ENCODE data around the gene KDELR3. TPM values are rescaled to one million over a fixed set of nuclear protein-coding genes. Genes with fewer than 3 reads are reported as not detected.
A peak's percentile ranks its signal among the peaks of the same experiment; 100 is the strongest.
"Not testable (repeated sequence)": the region's sequence is repeated elsewhere in the genome, so short reads cannot be mapped to it uniquely, and the experiment has no call there.

Gene KDELR3
- total RNA-seq, 1 donor from 2014 or later, result 4.2 TPM

- intact Hi-C loops (cut with micrococcal nuclease), result no loop called here
- ATAC-seq (peak; percentile 24), DNase-seq (peak; percentile 66)
These were observed 13.4 kb upstream of the KDELR3 start for GRCh38 chr22:38454353-38455075.

GRCh38 chr22:38455076-38455529, 12.8 kb upstream of the KDELR3 start, which contains the start of gene KCNJ4:
Gene KCNJ4 (minus strand): TSS chr22:38455199. CDS start chr22:38428132, 27,067 bp downstream.
- intact Hi-C loops (cut with micrococcal nuclease), result no loop called here
- ATAC-seq (no peak), DNase-seq (no peak)

- ATAC-seq, result peak; percentile 2
- DNase-seq, result peak; percentile 57
- intact Hi-C loops (cut with micrococcal nuclease), result no loop called here
These were observed 12.2 kb upstream of the KDELR3 start for GRCh38 chr22:38455530-38456271.

GRCh38 chr22:38456272-38456835, 11.5 kb upstream of the KDELR3 start:
- DNase-seq (no peak), ATAC-seq (no peak)
- intact Hi-C loops (cut with micrococcal nuclease), result no loop called here

DNA sequence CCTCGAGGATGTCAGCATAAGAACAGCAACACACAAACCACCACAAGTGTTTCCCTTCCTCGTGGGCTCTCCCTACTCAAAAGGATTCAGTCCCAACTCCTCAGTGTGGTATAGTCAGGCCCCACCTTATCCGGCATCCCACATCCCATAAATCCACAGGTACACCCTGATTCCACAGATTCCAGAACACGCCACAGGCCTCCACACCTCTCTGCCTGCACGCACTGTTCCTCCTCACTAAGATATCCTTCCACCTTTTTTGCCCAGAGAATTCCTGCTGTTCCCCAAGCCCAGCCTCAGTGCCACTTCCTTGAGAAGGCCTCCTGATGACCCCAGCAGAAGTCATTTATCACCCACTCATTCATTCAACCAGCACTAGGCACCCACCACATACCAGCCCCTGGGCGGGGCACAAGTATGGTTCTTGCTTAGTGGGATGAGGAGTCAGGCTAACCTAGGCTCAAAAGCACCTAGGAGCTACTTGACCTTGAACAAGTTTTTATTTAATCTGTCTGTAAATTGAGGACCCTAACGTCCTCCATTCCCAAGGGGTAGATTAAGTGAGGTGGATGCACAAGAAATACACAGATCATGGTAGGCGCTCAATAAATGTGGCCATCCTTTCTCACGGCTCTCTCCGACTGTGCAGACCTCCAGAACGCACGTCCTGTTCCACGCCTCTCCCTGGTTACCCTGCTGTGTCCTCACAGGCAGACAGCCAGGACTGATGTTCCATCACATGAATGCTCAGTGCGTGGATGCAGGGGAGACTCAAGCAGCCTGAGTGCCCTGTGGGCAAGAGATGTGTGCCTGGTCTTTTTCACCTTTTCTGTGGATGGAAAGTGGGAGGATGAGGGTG, 10.8 kb upstream of the KDELR3 start:
- intact Hi-C loops (cut with micrococcal nuclease), result no loop called here
- ATAC-seq, result peak; percentile 42

DNA sequence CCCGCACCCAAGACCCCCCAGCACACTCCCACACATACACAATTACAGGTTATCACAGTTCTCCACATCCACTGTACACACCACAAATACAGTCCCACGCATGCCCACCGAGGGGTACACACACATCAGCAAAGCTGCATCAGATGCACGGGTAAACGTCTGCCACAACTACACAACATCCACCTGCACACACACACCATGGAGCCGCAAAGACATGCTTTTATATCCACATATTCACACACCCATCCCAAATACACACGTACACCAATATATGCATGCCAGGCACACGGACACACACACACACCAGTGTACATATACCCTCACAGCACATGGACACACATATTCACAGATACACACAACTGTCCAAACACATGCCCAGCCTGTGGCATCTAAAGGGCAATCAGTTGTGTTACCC, 7.5 kb upstream of the KDELR3 start:
- ATAC-seq (no peak), DNase-seq (no peak)
- intact Hi-C loops (cut with micrococcal nuclease), result no loop called here

More for the DNA sequence above, 10.8 kb upstream of the KDELR3 start:
- peak; percentile 56 for DNase-seq

- intact Hi-C loops (cut with micrococcal nuclease), result no loop called here
- DNase-seq, result no peak
- ATAC-seq, result peak; percentile 15
These were observed 6.9 kb upstream of the KDELR3 start for GRCh38 chr22:38461057-38461413.

- intact Hi-C loops (cut with micrococcal nuclease), result no loop called here
- ATAC-seq (peak; percentile 72), DNase-seq (peak; percentile 90)
These were observed 6.3 kb upstream of the KDELR3 start for GRCh38 chr22:38461414-38462081.

GRCh38 chr22:38462960-38463784, 4.7 kb upstream of the KDELR3 start:
- intact Hi-C loops (cut with micrococcal nuclease), result no loop called here
- DNase-seq (peak; percentile 82), ATAC-seq (peak; percentile 78)

GRCh38 chr22:38464992-38465672, 2.8 kb upstream of the KDELR3 start:
- intact Hi-C loops (cut with micrococcal nuclease), result no loop called here
- no peak for ATAC-seq
- DNase-seq, result no peak

DNA sequence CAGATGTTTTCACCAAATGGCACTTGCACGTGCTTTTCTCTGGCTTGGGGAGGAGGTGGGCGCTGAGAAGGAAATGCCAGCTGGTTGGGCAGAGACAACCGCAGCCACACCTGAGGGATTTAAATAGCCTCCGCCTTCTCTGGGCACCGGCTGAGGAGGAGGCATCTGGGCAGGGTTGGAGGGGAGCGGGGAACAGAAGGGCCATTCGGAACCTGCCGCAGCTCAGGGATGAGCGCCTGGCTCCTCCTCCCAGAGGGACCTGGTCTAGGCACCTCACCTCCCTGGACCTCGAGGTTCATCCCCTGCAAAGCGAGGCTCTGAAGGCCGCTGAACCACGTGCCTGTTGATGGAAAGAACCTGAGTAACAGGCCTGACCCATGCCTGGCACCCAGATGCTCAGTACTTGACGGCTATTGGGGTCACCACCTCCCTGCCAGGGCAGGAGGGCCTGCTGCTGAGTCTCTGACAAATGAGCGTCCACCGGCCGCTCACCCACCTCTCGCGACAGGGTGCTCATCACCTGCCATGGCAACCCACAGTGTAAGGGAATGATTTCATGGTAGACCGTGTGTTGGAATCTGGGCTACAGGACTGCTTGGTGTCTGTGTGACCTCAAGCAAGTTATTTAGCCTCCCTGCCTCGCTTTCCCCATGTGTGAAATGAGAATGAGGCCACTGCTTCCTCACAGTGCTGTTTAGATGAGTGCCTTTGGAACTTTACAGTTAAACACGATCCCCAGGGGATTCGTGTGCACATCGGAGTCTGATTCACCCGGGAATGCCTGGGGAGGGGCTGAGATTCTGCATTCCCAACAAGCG, 2.0 kb upstream of the KDELR3 start:
- DNase-seq (no peak), ATAC-seq (no peak)
- intact Hi-C loops (cut with micrococcal nuclease), result no loop called here

- intact Hi-C loops (cut with micrococcal nuclease), result no loop called here
These were observed 425 bp upstream of the KDELR3 start for GRCh38 chr22:38467438-38467903.

DNA sequence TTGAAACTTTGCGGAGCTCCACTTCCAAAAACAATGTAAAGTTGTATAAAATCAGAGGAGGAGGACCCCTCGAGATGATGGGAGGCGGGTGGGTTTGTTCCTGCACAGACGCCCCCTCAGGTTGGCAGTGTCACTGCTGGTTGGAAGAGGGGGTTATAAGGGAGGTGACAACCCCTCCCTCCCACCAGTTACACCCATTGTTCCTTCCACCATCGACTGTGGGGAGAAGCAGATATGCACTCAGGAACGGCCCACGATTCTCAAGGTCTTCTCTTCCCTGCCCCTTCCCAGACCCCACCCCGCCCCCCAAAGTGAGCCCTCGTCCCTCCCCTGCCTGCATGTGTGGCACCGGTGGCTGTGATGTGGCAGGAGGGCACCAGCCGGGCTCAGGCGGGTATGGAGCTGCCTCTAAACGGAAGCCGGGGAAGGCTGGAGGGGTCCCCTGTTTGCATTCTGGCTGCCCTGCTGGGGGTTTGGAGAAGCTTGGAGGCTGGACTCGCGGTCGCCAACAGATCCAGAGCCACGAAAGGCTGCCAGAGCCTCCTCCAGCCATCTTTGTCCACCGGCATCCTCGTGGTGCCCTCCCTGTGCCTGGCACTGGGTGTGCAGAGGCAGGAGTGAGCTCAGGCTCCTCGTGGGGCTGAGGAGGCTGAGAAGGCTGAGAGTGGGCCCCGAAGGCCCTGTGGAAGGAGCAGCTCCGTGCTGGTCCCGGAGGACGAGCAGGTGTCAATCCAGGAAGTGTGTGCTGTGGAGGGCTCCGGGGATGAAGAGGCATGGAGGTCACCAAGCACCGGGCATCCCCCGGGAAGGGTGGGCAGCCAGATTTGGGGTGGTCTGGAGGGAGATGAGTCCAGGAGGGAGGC, 778 bp downstream of the KDELR3 start:
- peak; percentile 6 for ATAC-seq

More at GRCh38 chr22:38467438-38467903, 425 bp upstream of the KDELR3 start:
- ATAC-seq (peak; percentile 5), DNase-seq (no peak)

DNA sequence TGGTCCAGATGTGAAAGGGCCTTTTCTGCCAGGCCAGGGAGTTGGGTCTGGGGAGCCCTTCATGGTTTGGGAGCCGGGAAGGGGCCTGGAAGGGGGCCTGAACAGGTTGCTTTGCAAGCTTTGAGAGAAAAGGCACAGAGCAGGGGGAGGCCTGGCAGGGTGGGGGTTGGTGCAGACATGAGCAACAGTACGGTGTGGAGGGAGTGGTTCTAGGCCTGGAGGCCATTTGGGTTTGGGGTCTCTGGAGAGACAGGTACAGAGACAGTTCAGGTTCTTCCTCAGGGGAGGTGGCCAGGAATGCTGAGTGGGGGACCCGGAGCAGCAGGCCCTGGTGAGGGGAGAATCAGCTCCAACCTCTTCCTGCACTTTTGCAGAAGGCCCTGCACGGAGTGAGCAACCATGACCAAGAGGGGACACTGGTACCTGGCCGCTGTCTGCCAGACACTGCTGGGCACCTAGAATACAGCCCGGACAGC, 1.4 kb downstream of the KDELR3 start:
- no peak for DNase-seq
- no peak for ATAC-seq
- intact Hi-C loops (cut with micrococcal nuclease), result no loop called here

More for the DNA sequence above, 778 bp downstream of the KDELR3 start:
- DNase-seq, result no peak
- intact Hi-C loops (cut with micrococcal nuclease), result no loop called here

- intact Hi-C loops (cut with micrococcal nuclease); DNase-seq; ATAC-seq: not testable (repeated sequence)
These were observed 2.3 kb downstream of the KDELR3 start for GRCh38 chr22:38470179-38470578.

All from left ventricle myocardium superior (tissue), 1 donor.